HG03432 (cell line): Measurements from ENCODE around the gene CTSH.

Experiments used
- ATAC-seq: cut with Tn5 transposase; IDR thresholded peaks from one replicate; pipeline ENCODE4 v1.9.1; 2021; ENCODE audit warnings: mild to moderate bottlenecking, moderate library complexity; ENCODE audit not compliant: unreplicated experiment

Gene CTSH, protein sequence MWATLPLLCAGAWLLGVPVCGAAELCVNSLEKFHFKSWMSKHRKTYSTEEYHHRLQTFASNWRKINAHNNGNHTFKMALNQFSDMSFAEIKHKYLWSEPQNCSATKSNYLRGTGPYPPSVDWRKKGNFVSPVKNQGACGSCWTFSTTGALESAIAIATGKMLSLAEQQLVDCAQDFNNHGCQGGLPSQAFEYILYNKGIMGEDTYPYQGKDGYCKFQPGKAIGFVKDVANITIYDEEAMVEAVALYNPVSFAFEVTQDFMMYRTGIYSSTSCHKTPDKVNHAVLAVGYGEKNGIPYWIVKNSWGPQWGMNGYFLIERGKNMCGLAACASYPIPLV

GRCh38 chr15:78944669-78945407, at the start of gene CTSH:
CTSH (minus strand) TSS chr15:78945046; CDS start chr15:78944981, 65 bp downstream.
- peak; percentile 84 for ATAC-seq

GRCh38 chr15:78993931-78994530, 49.2 kb upstream of the CTSH start:
- ATAC-seq = no peak

DNA sequence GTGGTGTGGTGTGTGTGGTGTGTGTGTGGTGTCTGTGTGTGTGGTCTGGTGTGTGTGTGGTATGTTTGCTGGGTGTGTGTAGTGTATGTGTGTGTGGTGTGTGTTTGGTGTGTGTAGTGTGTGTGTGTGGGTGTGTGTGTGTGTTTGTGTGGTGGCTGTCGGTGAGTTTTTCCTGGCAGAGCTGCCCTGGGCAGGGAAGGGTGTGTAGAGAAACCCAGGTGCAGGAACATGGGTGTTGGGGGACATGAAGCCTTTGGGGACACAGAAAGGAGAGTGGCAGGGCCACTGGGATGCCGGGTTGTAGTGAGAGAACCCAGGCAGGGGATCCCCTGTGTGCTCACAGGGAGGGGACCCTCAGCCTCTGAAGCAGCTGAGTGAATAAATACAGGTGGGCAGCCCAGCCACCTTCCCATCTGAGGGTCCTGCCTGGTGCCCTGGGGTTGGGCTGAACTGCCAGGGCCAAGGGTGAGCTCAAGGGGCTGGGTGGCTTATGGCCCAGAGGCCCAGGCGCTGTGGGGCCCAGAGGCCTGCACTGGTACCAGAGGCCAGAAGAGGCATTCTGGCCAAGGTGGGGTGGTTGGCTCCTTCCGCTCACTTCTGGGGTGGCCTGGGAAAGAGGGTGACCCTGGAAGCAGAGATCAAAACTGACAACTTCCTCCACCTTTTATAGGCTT, 48.5 kb upstream of the CTSH start:
- ATAC-seq = no peak

GRCh38 chr15:78992416-78993256, 47.8 kb upstream of the CTSH start:
- ATAC-seq = no peak

GRCh38 chr15:78991879-78992278, 47.0 kb upstream of the CTSH start:
- ATAC-seq = no peak

- no peak for ATAC-seq
Observed at GRCh38 chr15:78991476-78991875, 46.6 kb upstream of the CTSH start.

DNA sequence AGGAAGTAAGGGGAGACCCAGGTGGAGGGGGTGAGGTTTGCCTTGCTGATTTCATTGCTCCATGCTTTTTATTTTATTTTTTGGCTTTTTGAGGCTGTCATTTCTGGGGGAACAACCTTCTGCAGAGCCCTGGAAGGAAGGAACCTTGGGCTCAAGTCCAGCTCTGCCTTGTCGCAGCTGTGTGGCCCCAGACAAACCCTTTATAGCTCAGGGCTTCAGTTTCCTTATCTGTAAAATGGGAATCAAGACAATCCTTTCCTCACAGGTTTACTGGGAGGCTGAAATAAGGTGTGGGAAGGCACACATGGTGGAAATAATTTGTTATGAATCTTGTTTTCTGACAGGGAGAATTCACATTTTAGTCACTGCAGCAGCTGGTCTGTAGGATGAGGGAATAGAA, 45.4 kb upstream of the CTSH start:
- no peak for ATAC-seq

- no peak for ATAC-seq
Observed at GRCh38 chr15:78989701-78990240, 44.9 kb upstream of the CTSH start.

DNA sequence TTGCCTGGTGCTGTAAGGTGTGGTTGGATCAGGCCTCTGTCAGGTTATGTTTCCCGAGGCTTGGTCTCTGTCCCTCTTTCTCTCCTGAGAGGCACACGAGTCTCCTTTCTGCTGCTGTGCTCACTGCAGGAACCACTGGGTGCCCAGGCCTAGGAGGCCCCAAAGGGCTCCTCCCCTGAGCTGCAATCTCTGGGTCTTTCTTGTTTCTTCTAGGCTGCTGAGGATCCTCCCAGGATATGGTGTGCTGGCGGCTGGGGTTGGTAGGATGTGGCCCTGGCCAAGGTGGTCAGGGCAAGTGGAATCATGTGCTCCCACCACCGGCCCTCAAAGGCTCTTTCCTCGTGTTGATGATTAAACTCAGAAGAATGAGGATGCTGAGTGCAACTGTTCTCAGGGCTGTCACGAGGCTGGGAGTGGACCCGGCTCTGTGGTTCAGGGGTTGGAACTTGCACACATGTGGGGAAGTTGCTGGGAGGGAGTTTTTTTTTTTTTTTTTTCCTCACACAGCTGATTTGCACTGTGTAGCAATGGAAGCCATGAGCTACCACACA, 43.6 kb upstream of the CTSH start:
- peak; percentile 70 for ATAC-seq

DNA sequence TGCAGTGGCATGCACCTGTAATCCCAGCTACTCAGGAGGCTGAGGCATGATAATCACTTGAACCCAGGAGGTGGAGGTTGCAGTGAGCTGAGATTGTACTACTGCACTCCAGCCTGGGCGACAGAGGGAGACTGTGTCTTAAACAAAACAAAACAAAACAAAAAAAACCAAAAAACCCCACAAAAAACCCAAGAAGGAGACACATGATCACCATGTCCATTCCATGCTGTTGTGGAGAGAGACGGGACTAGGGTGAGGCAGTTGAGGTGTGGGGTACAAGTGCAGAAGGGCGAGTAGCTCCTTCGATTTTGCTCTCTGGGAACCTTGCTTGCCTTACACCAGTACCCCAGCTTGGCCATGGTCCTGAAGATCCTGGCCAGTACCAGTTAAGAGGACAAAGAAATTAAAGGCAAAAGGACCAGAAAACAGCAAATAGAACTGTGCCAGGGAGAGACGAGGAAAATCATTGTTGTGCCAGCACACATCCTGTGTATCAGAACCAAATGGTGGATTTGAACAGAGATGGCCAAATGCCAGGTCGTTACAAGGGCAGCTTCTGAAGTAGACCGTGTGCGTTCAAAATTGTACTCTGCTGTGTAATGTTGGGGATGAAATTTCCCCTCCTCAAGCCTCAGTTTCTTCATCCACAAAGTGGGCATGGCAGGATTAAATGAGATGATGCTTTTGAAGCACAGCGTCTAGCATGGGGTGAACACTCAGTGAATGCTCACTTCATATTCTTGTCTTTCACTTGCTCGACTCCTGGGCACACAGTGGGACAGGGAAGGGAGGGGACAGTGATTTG, 42.9 kb upstream of the CTSH start:
- no peak for ATAC-seq

DNA sequence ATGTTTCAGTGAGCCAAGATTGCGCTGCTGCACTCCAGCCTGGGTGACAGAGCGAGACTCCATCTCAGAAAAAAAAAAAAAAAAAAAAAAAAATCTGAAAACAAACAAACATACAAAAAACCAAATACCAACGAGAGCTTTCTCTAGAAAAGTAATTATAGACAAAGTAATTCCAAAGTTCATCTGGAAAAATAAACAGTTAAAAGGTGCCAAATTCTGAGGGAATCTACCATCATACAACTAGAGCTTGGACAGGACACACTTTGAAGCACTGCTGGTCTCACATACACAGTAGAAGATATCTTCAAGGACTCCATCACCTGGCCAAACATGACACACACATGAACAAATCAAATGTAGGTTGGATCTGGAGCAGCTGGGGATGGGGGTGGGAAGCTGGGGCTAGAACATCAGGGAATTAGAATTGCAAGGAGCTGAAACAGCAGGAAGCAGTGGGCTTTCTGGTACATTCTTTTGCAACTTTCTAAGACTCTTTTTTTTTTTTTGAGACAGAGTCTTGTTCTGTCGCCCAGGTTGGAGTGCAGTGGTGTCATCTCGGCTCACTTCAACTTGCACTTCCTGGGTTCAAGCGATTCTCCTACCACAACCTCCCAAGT, 41.1 kb upstream of the CTSH start:
- no peak for ATAC-seq

DNA sequence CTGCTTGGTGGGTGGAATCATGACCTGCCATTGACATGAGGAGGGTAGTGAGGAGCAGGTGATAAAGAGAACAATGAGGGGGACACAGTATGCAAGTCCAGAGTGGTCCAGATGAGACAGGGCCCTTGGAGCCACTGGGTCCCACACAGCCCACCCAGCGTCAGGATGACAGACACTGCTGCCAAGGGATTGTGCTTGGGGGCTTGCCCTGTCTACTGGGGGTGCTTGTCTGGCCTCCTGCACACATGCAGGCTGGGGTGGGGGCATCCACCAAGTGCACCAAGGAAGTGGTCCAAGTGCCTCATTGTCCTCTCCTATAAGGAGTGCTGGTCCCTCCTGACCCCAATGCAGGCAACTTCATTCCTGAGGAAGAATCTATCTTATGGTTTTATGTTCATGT, 39.2 kb upstream of the CTSH start:
- no peak for ATAC-seq

DNA sequence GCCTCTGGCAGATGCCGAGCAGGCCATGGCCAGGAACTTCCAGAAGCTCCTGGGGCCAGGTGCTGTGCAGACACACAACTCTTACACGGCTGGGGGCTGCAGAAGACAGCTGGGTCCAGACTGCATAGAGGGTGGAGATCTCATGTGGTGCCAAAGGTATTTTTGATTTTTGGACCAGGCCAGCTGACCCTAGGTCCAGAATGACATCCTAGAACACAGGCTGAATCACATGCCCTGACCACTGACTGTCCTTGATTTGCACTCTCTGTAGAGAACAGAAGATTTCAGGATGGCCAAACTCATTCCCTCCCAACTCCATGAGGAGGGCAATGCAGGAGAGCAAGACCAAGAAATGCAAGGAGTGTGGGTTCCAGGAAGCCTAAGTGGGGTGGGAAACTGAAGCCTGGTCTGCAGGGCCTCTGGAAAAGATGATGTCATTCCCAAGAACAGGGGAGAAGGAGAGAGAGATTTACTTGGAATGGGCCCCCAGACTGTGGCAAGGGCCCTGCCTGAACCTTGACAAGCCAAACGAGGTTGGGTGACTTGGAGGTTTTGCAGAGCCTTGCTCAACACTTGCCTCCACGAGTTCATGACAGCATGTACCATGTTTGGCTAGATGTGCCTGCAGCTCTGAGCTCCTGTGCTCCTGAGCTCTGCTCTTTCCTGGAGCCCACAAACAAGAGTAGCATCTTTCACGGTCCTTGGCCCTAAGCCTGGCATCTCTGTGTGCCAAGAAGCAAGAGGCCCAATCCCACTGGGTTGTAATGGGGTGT, 38.5 kb upstream of the CTSH start:
- no peak for ATAC-seq

DNA sequence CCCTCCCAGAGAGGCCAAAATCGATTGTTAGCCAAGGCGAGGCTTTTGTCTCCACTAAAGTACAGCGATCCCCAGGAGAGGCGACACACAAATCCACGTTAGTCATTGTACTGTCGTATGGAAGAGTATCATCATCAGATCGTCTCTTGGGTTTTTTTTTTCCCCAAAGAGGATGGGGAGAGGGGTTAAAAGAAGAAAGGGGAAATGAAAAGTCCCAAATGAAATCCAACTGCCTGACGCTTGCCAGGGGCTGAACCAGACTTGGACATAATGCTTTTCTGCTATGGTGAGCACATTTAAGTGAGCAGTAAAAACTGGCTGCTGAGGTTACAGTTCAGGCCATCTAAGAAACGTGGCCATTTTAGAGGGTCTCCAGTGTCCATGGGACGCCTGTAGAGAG, 37.9 kb upstream of the CTSH start:
- ATAC-seq = no peak

GRCh38 chr15:78981532-78982313, 36.9 kb upstream of the CTSH start:
- ATAC-seq = no peak

- no peak for ATAC-seq
Observed at GRCh38 chr15:78979456-78980320, 34.8 kb upstream of the CTSH start.
